Stimulated activated naive CD4-positive, alpha-beta T cell treated with Interleukin-2 at 50 U/mL for 16 hours (primary cell): ENCODE data around the gene TELO2.

Experiments used
- DNase-seq: peaks from one replicate; lab custom pipeline; 2025; lab: John Stamatoyannopoulos, UW

TELO2 gene

DNA sequence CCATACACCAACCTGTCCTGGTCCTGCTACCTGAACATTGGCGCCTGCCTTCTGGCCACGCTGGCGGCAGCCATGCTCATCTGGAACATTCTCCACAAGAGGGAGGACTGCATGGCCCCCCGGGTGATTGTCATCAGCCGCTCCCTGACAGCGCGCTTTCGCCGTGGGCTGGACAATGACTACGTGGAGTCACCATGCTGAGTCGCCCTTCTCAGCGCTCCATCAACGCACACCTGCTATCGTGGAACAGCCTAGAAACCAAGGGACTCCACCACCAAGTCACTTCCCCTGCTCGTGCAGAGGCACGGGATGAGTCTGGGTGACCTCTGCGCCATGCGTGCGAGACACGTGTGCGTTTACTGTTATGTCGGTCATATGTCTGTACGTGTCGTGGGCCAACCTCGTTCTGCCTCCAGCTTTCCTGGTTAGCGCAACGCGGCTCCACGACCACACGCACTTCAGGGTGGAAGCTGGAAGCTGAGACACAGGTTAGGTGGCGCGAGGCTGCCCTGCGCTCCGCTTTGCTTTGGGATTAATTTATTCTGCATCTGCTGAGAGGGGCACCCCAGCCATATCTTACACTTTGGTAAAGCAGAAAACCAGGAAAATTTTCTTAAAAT, 61.8 kb downstream of the TELO2 start:
- DNase-seq, result no peak

- DNase-seq, result no peak
Measured at GRCh38 chr16:1556254-1556653, 63.1 kb downstream of the TELO2 start.

- no peak for DNase-seq
Measured at GRCh38 chr16:1557074-1557473, 63.9 kb downstream of the TELO2 start.

GRCh38 chr16:1557576-1557975, 64.4 kb downstream of the TELO2 start:
- no peak for DNase-seq

DNA sequence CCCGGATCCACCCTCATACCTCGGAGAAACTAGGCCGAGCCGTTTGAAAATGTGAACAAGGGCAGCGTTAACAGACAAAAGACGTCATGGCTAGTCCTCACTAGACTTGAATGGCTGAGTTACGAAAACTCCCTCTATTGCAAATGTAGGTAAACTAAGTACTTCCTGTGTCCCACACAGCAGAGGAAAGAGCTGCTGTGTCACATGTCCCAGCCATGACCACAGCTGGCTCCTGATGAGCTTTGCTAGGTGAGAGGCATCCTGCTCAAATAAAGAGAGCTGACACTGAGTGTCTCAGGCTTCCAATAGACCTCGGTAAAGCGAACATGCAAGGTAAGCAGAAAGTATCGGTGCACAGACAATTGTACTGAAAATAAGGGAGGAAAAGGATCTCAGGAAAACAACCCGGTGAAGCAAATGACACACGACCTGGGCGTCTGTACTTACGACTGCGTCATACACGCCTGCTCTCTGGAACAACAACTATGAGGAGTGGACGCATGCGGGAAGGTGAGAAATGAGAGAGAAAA, 66.4 kb downstream of the TELO2 start:
- peak; percentile 21 for DNase-seq
